ENCODE data around the gene POLE4.

GRCh38 chr2:75018162-75018561 lies 59.7 kb downstream of the POLE4 start:
- TF ChIP-seq CTCF (tag by site-specific recombination; IDR thresholded peaks at IDR 0.05) (no peak), ATF2 (tag by site-specific recombination; IDR thresholded peaks at IDR 0.05; ENCODE audit: low read depth) (no peak), ZNF701 (tag by site-specific recombination; IDR thresholded peaks at IDR 0.05) (no peak), ZNF155 (tag by site-specific recombination; IDR thresholded peaks at IDR 0.05) (no peak), ZNF112 (tag by site-specific recombination; IDR thresholded peaks at IDR 0.05) (no peak), ZNF138 (tag by site-specific recombination; IDR thresholded peaks at IDR 0.05; ENCODE audit: borderline replicate concordance) (no peak), ZNF449 (tag by site-specific recombination; IDR thresholded peaks at IDR 0.05) (no peak), ZNF175 (tag by site-specific recombination; IDR thresholded peaks at IDR 0.05) (no peak), ZNF558 (tag by site-specific recombination; IDR thresholded peaks at IDR 0.05) (no peak), ZNF777 (tag by site-specific recombination; IDR thresholded peaks at IDR 0.05; ENCODE audit: borderline replicate concordance) (no peak), ZNF555 (tag by site-specific recombination; conservative IDR thresholded peaks at IDR 0.05) (no peak), GFI1B (tag by site-specific recombination; IDR thresholded peaks at IDR 0.05) (no peak), GLI2 (tag by site-specific recombination; IDR thresholded peaks at IDR 0.05; ENCODE audit: borderline replicate concordance, low read depth) (no peak), REST (tag by site-specific recombination; IDR thresholded peaks at IDR 0.05) (no peak)

Data from HEK293 (cell line).